22Rv1 (cell line): ENCODE data around the gene LHFPL4.

Experiments used
- CTCF ChIP-seq: fragments of 450-650 bp; IDR thresholded peaks from 2 replicates; pipeline ENCODE4 v1.5.1; 2017; ENCODE audit warnings: mild to moderate bottlenecking
- ZFX ChIP-seq: fragments of 450-650 bp; IDR thresholded peaks from 2 replicates; pipeline ENCODE4 v1.6.1; 2017; ENCODE audit warnings: antibody characterized with exemption, borderline replicate concordance

- no peak for TF ChIP-seq CTCF
- TF ChIP-seq ZFX = no peak
Measured at GRCh38 chr3:9602620-9603019, 49.0 kb upstream of the LHFPL4 start.
